Neuron (in vitro differentiated cells): ENCODE data around the gene CDK5R1.

Experiments used
- H2AFZ ChIP-seq: one replicate; pipeline ENCODE4 v1.6.1; 2013; ENCODE audit warnings: low read depth, mild to moderate bottlenecking, inconsistent platforms, low read length, moderate library complexity
- H3K27me3 ChIP-seq: one replicate; pipeline ENCODE4 v1.6.1; 2013; ENCODE audit warnings: low read length; ENCODE audit not compliant: insufficient read depth
- H3K36me3 ChIP-seq: one replicate; pipeline ENCODE4 v1.6.1; 2013; ENCODE audit warnings: low read length; ENCODE audit not compliant: insufficient read depth
- H3K4me1 ChIP-seq: one replicate; pipeline ENCODE4 v1.6.1; 2013; ENCODE audit warnings: low read length; ENCODE audit not compliant: insufficient read depth
- H3K4me3 ChIP-seq: 2 replicates; pipeline ENCODE4 v1.5.1; 2013; ENCODE audit warnings: mild to moderate bottlenecking, low read length, moderate library complexity
- H3K9me3 ChIP-seq: one replicate; pipeline ENCODE4 v1.6.1; 2013; ENCODE audit warnings: low read length

CDK5R1 gene

GRCh38 chr17:32502710-32503109 is 15.9 kb downstream of the CDK5R1 start:
- H3K4me3 ChIP-seq = no peak overlapping the region
- H3K9me3 ChIP-seq = peaks cover 3% of the 10 kb centered on the region
- H3K4me1 ChIP-seq = peaks cover 10% of the 10 kb centered on the region
- no peaks in the 10 kb centered on the region for H3K36me3 ChIP-seq
- no peaks in the 10 kb centered on the region for H3K27me3 ChIP-seq
- no peak overlapping the region for H2AFZ ChIP-seq

- Histone ChIP-seq H3K27me3 (no peaks in the 10 kb centered on the region), H2AFZ (no peak overlapping the region), H3K4me3 (no peak overlapping the region), H3K4me1 (peaks cover 10% of the 10 kb centered on the region), H3K36me3 (no peaks in the 10 kb centered on the region), H3K9me3 (peaks cover 3% of the 10 kb centered on the region)
Measured at GRCh38 chr17:32503251-32504165, 16.7 kb downstream of the CDK5R1 start.

- Histone ChIP-seq H3K4me3 (no peak overlapping the region), H3K27me3 (no peaks in the 10 kb centered on the region), H3K4me1 (peaks cover 10% of the 10 kb centered on the region), H3K36me3 (no peaks in the 10 kb centered on the region), H2AFZ (no peak overlapping the region), H3K9me3 (peaks cover 3% of the 10 kb centered on the region)
Measured at GRCh38 chr17:32504166-32504990, 17.6 kb downstream of the CDK5R1 start.

GRCh38 chr17:32508926-32509325 is 22.1 kb downstream of the CDK5R1 start:
- Histone ChIP-seq H2AFZ (no peak overlapping the region), H3K9me3 (no peaks in the 10 kb centered on the region), H3K36me3 (no peaks in the 10 kb centered on the region), H3K4me3 (no peak overlapping the region), H3K4me1 (peaks cover 14% of the 10 kb centered on the region), H3K27me3 (no peaks in the 10 kb centered on the region)

GRCh38 chr17:32510466-32510865 is 23.7 kb downstream of the CDK5R1 start:
- Histone ChIP-seq H3K27me3 (no peaks in the 10 kb centered on the region), H3K4me3 (no peak overlapping the region), H3K9me3 (no peaks in the 10 kb centered on the region), H3K36me3 (no peaks in the 10 kb centered on the region), H3K4me1 (peaks cover 7% of the 10 kb centered on the region), H2AFZ (no peak overlapping the region)

- Histone ChIP-seq H3K27me3 (no peaks in the 10 kb centered on the region), H3K4me3 (no peak overlapping the region), H3K36me3 (no peaks in the 10 kb centered on the region), H2AFZ (no peak overlapping the region), H3K9me3 (no peaks in the 10 kb centered on the region), H3K4me1 (peaks cover 16% of the 10 kb centered on the region)
Measured at GRCh38 chr17:32512328-32512727, 25.5 kb downstream of the CDK5R1 start.

GRCh38 chr17:32513579-32513978 is 26.8 kb downstream of the CDK5R1 start:
- no peak overlapping the region for H2AFZ ChIP-seq
- H3K4me1 ChIP-seq = peaks cover 25% of the 10 kb centered on the region
- H3K4me3 ChIP-seq = no peak overlapping the region
- H3K27me3 ChIP-seq = no peaks in the 10 kb centered on the region
- H3K9me3 ChIP-seq = no peaks in the 10 kb centered on the region
- H3K36me3 ChIP-seq = no peaks in the 10 kb centered on the region

GRCh38 chr17:32514606-32515005 is 27.8 kb downstream of the CDK5R1 start:
- H3K27me3 ChIP-seq = no peaks in the 10 kb centered on the region
- peaks cover 30% of the 10 kb centered on the region for H3K4me1 ChIP-seq
- no peak overlapping the region for H2AFZ ChIP-seq
- H3K9me3 ChIP-seq = no peaks in the 10 kb centered on the region
- no peak overlapping the region for H3K4me3 ChIP-seq
- H3K36me3 ChIP-seq = no peaks in the 10 kb centered on the region

- Histone ChIP-seq H2AFZ (no peak overlapping the region), H3K4me3 (no peak overlapping the region), H3K9me3 (no peaks in the 10 kb centered on the region), H3K4me1 (peaks cover 34% of the 10 kb centered on the region), H3K36me3 (no peaks in the 10 kb centered on the region), H3K27me3 (no peaks in the 10 kb centered on the region)
Measured at GRCh38 chr17:32515677-32516383, 29.0 kb downstream of the CDK5R1 start.

- Histone ChIP-seq H3K4me1 (peaks cover 40% of the 10 kb centered on the region), H3K9me3 (no peaks in the 10 kb centered on the region)
Measured at GRCh38 chr17:32516450-32516849, 29.7 kb downstream of the CDK5R1 start.

GRCh38 chr17:32516940-32517701 is 30.3 kb downstream of the CDK5R1 start:
- Histone ChIP-seq H2AFZ (no peak overlapping the region), H3K4me3 (no peak overlapping the region), H3K4me1 (peaks cover 40% of the 10 kb centered on the region), H3K36me3 (no peaks in the 10 kb centered on the region), H3K9me3 (no peaks in the 10 kb centered on the region), H3K27me3 (no peaks in the 10 kb centered on the region)

More at GRCh38 chr17:32516450-32516849, 29.7 kb downstream of the CDK5R1 start:
- H3K27me3 ChIP-seq = no peaks in the 10 kb centered on the region
- no peak overlapping the region for H2AFZ ChIP-seq
- H3K4me3 ChIP-seq = no peak overlapping the region
- H3K36me3 ChIP-seq = no peaks in the 10 kb centered on the region

GRCh38 chr17:32517982-32518381 is 31.2 kb downstream of the CDK5R1 start:
- Histone ChIP-seq H3K4me1 (peaks cover 41% of the 10 kb centered on the region), H3K9me3 (no peaks in the 10 kb centered on the region), H3K4me3 (no peak overlapping the region), H3K36me3 (no peaks in the 10 kb centered on the region), H3K27me3 (no peaks in the 10 kb centered on the region), H2AFZ (no peak overlapping the region)
